ENCODE data around the gene SPSB1. TPM values are rescaled to one million over a fixed set of nuclear protein-coding genes. Genes with fewer than 3 reads are reported as not detected.

SPSB1 gene
- total RNA-seq, 1 donor from 2014 or later: 22.0 TPM

GRCh38 chr1:9311479-9311878 is 18.8 kb downstream of the SPSB1 start:
- Mint-ChIP-seq H3K27ac (peak overlapping the region; percentile 72), H3K36me3 (no peaks in the 10 kb centered on the region), H3K9me3 (no peaks in the 10 kb centered on the region), H3K4me3 (no peak overlapping the region), H3K27me3 (ENCODE audit: low read depth) (no peaks in the 10 kb centered on the region), H3K4me1 (peaks cover 18% of the 10 kb centered on the region)
- DNase-seq (ENCODE audit: low spot score in 2 of 2, unreplicated experiment in 2 of 2): no peak
- TF ChIP-seq CTCF (IDR thresholded peaks at IDR 0.05; ENCODE audit: unreplicated experiment): no peak

DNA sequence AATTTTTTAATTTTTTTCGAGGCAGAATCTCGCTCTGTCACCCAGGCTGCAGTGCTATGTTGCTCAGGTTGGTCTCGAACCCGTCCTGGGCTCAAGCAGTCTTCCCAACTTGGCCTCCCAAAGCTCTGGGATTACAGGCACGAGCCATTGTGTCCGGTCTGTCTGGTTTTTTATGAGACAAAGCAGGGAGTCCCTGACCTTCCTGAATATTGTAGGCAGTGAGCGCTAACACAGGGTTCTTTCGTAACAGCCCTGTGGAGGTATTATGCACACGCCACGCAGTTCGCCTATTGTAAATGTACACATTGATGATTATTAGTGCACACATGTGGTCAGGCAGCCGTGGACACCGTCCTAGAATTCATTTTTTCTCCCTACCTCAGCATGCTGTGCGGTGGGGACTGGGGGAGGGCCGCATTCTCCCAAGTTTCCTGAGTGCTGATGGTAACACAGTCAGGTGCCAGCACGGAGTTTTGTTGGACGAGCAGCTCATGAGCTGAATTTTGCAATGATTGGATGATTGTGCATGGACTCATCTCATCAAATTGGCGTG is 19.6 kb downstream of the SPSB1 start:
- Mint-ChIP-seq H3K36me3 (no peaks in the 10 kb centered on the region), H3K4me3 (no peak overlapping the region), H3K4me1 (peaks cover 17% of the 10 kb centered on the region), H3K9me3 (no peaks in the 10 kb centered on the region), H3K27me3 (ENCODE audit: low read depth) (no peaks in the 10 kb centered on the region), H3K27ac (peak overlapping the region; percentile 34)
- TF ChIP-seq CTCF (IDR thresholded peaks at IDR 0.05; ENCODE audit: unreplicated experiment): no peak
- DNase-seq (ENCODE audit: low spot score in 2 of 2, unreplicated experiment in 2 of 2): no peak

- no peak overlapping the region for H3K4me3 Mint-ChIP-seq
- no peaks in the 10 kb centered on the region for H3K9me3 Mint-ChIP-seq
- peaks cover 20% of the 10 kb centered on the region for H3K4me1 Mint-ChIP-seq
- DNase-seq (ENCODE audit: low spot score in 2 of 2, unreplicated experiment in 2 of 2): no peak
- peak overlapping the region; percentile 22 for H3K27ac Mint-ChIP-seq
- H3K36me3 Mint-ChIP-seq: no peaks in the 10 kb centered on the region
- TF ChIP-seq CTCF (IDR thresholded peaks at IDR 0.05; ENCODE audit: unreplicated experiment): no peak
- H3K27me3 Mint-ChIP-seq (ENCODE audit: low read depth): no peaks in the 10 kb centered on the region
Measured at GRCh38 chr1:9313576-9313975, 20.9 kb downstream of the SPSB1 start.

DNA sequence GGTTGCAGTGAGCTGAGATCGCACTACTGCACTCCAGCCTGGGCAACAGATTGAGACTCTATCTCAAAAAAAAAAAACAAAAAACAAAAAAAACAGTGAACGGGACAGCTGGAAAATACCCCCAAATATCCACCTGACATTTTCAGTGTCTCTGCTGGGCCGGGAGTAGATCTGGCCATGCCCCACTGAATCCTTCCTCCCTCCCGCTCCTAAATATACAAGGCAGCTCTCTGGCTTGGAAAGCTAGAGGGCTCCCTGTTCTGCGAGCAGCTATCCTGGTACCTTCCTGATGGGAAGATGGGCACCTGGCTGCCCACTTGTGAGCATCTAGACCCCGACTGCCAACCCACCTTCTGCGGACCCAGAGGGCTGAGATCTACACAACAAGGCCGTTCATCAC is 21.4 kb downstream of the SPSB1 start:
- TF ChIP-seq CTCF (IDR thresholded peaks at IDR 0.05; ENCODE audit: unreplicated experiment): no peak
- Mint-ChIP-seq H3K36me3 (no peaks in the 10 kb centered on the region), H3K27me3 (ENCODE audit: low read depth) (no peaks in the 10 kb centered on the region), H3K9me3 (no peaks in the 10 kb centered on the region), H3K4me1 (peaks cover 22% of the 10 kb centered on the region), H3K27ac (no peak overlapping the region), H3K4me3 (no peak overlapping the region)
- DNase-seq (ENCODE audit: low spot score in 2 of 2, unreplicated experiment in 2 of 2): no peak

- H3K4me1 Mint-ChIP-seq: peaks cover 22% of the 10 kb centered on the region
- no peak for TF ChIP-seq CTCF (IDR thresholded peaks at IDR 0.05; ENCODE audit: unreplicated experiment)
- H3K27me3 Mint-ChIP-seq (ENCODE audit: low read depth): no peaks in the 10 kb centered on the region
- no peaks in the 10 kb centered on the region for H3K9me3 Mint-ChIP-seq
- no peak overlapping the region for H3K4me3 Mint-ChIP-seq
- no peak for DNase-seq (ENCODE audit: low spot score in 2 of 2, unreplicated experiment in 2 of 2)
- no peaks in the 10 kb centered on the region for H3K36me3 Mint-ChIP-seq
- peak overlapping the region; percentile 56 for H3K27ac Mint-ChIP-seq
Measured at GRCh38 chr1:9314711-9315379, 22.2 kb downstream of the SPSB1 start.

Data from mesothelial cell of epicardium (in vitro differentiated cells).